ENCODE data around the gene BCL2L2.
"Not testable (repeated sequence)": the region's sequence is repeated elsewhere in the genome, so short reads cannot be mapped to it uniquely, and the experiment has no call there.

The BCL2L2 gene

GRCh38 chr14:23306412-23307145, at the start of gene BCL2L2:
TSS of gene BCL2L2 (plus strand) at chr14:23306833. CDS start at chr14:23307768, 935 bp downstream.
- peak; percentile 88 for DNase-seq

GRCh38 chr14:23258256-23258655, 48.4 kb upstream of the BCL2L2 start:
- no peak for DNase-seq

GRCh38 chr14:23259426-23259825, 47.2 kb upstream of the BCL2L2 start:
- DNase-seq, result no peak

- not testable (repeated sequence) for DNase-seq
Measured at GRCh38 chr14:23260849-23261248, 45.8 kb upstream of the BCL2L2 start.

GRCh38 chr14:23269193-23269592, 37.4 kb upstream of the BCL2L2 start:
- no peak for DNase-seq

GRCh38 chr14:23275412-23275811, 31.2 kb upstream of the BCL2L2 start:
- DNase-seq, result no peak

- DNase-seq, result no peak
Measured at GRCh38 chr14:23277189-23277588, 29.4 kb upstream of the BCL2L2 start.

- not testable (repeated sequence) for DNase-seq
Measured at GRCh38 chr14:23277928-23278327, 28.7 kb upstream of the BCL2L2 start.

- DNase-seq, result no peak
Measured at GRCh38 chr14:23281247-23281646, 25.4 kb upstream of the BCL2L2 start.

- DNase-seq, result peak; percentile 16
Measured at GRCh38 chr14:23284654-23285529, 21.7 kb upstream of the BCL2L2 start.

- peak; percentile 6 for DNase-seq
Measured at GRCh38 chr14:23285530-23286019, 21.1 kb upstream of the BCL2L2 start.

GRCh38 chr14:23286020-23286901, 20.4 kb upstream of the BCL2L2 start, which contains the start of gene HOMEZ:
TSS of gene HOMEZ (minus strand) at chr14:23286132. CDS start at chr14:23285952, 180 bp downstream.
- peak; percentile 99 for DNase-seq

GRCh38 chr14:23286902-23287479, 19.6 kb upstream of the BCL2L2 start:
- DNase-seq, result peak; percentile 10

- DNase-seq, result peak; percentile 45
Measured at GRCh38 chr14:23294734-23295561, 11.7 kb upstream of the BCL2L2 start.

- DNase-seq, result no peak
Measured at GRCh38 chr14:23296012-23296777, 10.4 kb upstream of the BCL2L2 start.

GRCh38 chr14:23297096-23297495, 9.5 kb upstream of the BCL2L2 start:
- no peak for DNase-seq

GRCh38 chr14:23297611-23298277, 8.9 kb upstream of the BCL2L2 start:
- DNase-seq, result no peak

GRCh38 chr14:23299211-23299957, 7.2 kb upstream of the BCL2L2 start:
- DNase-seq, result peak; percentile 46

All from HCEC 1CT (cell line).